ENCODE measurements around the gene USP51.
"Not testable (repeated sequence)": the region's sequence is repeated elsewhere in the genome, so short reads cannot be mapped to it uniquely, and the experiment has no call there.

- not testable (repeated sequence) for TF ChIP-seq EZH2 (IDR thresholded peaks at IDR 0.05; ENCODE audit: low read length, missing control alignments)
- TF ChIP-seq, protein P1, sequence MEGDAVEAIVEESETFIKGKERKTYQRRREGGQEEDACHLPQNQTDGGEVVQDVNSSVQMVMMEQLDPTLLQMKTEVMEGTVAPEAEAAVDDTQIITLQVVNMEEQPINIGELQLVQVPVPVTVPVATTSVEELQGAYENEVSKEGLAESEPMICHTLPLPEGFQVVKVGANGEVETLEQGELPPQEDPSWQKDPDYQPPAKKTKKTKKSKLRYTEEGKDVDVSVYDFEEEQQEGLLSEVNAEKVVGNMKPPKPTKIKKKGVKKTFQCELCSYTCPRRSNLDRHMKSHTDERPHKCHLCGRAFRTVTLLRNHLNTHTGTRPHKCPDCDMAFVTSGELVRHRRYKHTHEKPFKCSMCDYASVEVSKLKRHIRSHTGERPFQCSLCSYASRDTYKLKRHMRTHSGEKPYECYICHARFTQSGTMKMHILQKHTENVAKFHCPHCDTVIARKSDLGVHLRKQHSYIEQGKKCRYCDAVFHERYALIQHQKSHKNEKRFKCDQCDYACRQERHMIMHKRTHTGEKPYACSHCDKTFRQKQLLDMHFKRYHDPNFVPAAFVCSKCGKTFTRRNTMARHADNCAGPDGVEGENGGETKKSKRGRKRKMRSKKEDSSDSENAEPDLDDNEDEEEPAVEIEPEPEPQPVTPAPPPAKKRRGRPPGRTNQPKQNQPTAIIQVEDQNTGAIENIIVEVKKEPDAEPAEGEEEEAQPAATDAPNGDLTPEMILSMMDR (conservative IDR thresholded peaks at IDR 0.05 in 1 of 2, IDR thresholded peaks at IDR 0.05 in 1 of 2; ENCODE audit: low read depth in 1 of 2, low read length in 2 of 2) = not testable (repeated sequence)
Measured at GRCh38 chrX:55465108-55465507, 24.5 kb downstream of the USP51 start.

Data from fibroblast of lung (primary cell).